ENCODE results near the gene RORB. TPM values are rescaled to one million over a fixed set of nuclear protein-coding genes. Genes with fewer than 3 reads are reported as not detected.

The RORB gene
- total and polyA plus RNA-seq, 2 donors (not counting 1 experiment from before 2014, with no cell fraction given) = 0.24 to 4.3 TPM

GRCh38 chr9:74556685-74557084 is 59.5 kb downstream of the RORB start:
- Histone ChIP-seq H3K4me3 (replicated peaks in 1 of 4; ENCODE audit: control extremely low read depth in 1 of 4, insufficient read depth in 1 of 4, low read depth in 3 of 4, low read length in 4 of 4) (no peak overlapping the region), H3K9me3 (ENCODE audit: control insufficient read depth, insufficient read depth, low read depth, low read length) (no peaks in the 10 kb centered on the region), H3K36me3 (ENCODE audit: control insufficient read depth, insufficient read depth, low read length) (no peaks in the 10 kb centered on the region), H2AFZ (ENCODE audit: low read length) (no peak overlapping the region), H3K4me1 (ENCODE audit: control insufficient read depth, extremely low read depth, insufficient read depth, low read length) (no peaks in the 10 kb centered on the region), H4K20me1 (ENCODE audit: control insufficient read depth, extremely low read depth, insufficient read depth, low read length) (no peaks in the 10 kb centered on the region), H3K79me2 (ENCODE audit: control insufficient read depth, insufficient read depth, low read length) (no peaks in the 10 kb centered on the region), H3K27ac (ENCODE audit: insufficient read depth, low read length) (no peak overlapping the region), H3K27me3 (ENCODE audit: control insufficient read depth, insufficient read depth, low read length) (no peaks in the 10 kb centered on the region), H3K4me2 (ENCODE audit: extremely low read depth, insufficient read depth, low read length) (no peak overlapping the region), H3K9ac (ENCODE audit: insufficient read depth, low read length) (no peak overlapping the region)
- DNase-seq (ENCODE audit: low read depth in 2 of 2) = peak in 1 of 2 donors; percentile 82
- no peak for TF ChIP-seq EZH2 (IDR thresholded peaks at IDR 0.05; ENCODE audit: low read length, missing control alignments)
- TF ChIP-seq, protein P1, sequence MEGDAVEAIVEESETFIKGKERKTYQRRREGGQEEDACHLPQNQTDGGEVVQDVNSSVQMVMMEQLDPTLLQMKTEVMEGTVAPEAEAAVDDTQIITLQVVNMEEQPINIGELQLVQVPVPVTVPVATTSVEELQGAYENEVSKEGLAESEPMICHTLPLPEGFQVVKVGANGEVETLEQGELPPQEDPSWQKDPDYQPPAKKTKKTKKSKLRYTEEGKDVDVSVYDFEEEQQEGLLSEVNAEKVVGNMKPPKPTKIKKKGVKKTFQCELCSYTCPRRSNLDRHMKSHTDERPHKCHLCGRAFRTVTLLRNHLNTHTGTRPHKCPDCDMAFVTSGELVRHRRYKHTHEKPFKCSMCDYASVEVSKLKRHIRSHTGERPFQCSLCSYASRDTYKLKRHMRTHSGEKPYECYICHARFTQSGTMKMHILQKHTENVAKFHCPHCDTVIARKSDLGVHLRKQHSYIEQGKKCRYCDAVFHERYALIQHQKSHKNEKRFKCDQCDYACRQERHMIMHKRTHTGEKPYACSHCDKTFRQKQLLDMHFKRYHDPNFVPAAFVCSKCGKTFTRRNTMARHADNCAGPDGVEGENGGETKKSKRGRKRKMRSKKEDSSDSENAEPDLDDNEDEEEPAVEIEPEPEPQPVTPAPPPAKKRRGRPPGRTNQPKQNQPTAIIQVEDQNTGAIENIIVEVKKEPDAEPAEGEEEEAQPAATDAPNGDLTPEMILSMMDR (conservative IDR thresholded peaks at IDR 0.05 in 1 of 2, IDR thresholded peaks at IDR 0.05 in 1 of 2; ENCODE audit: low read depth in 1 of 2, low read length in 2 of 2) = no peak

DNA sequence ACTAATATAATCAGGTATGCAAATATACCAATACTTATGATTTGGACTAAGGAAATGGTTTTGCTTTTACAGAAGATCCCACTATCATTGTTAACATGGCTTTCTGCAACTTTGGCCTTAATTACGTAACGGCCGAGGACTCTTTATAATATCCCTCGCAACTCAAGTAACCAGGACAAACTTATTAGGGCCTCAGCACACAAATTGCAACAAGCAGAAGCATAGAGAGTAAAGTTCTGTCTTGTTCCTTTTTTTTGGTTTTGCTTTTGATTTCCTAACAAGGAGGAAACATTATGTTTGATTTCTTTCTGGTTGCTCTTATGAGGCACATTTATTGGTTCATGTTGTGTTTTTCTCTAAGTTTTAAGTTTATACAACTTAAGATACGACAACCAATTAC is 60.4 kb downstream of the RORB start:
- no peak overlapping the region for H3K9ac ChIP-seq (ENCODE audit: insufficient read depth, low read length)
- H3K27me3 ChIP-seq (ENCODE audit: control insufficient read depth, insufficient read depth, low read length) = no peaks in the 10 kb centered on the region
- no peaks in the 10 kb centered on the region for H3K36me3 ChIP-seq (ENCODE audit: control insufficient read depth, insufficient read depth, low read length)
- H3K27ac ChIP-seq (ENCODE audit: insufficient read depth, low read length) = no peak overlapping the region
- H3K4me1 ChIP-seq (ENCODE audit: control insufficient read depth, extremely low read depth, insufficient read depth, low read length) = no peaks in the 10 kb centered on the region
- TF ChIP-seq EZH2 (IDR thresholded peaks at IDR 0.05; ENCODE audit: low read length, missing control alignments) = no peak
- TF ChIP-seq, protein P1 (conservative IDR thresholded peaks at IDR 0.05 in 1 of 2, IDR thresholded peaks at IDR 0.05 in 1 of 2; ENCODE audit: low read depth in 1 of 2, low read length in 2 of 2) = no peak
- H3K79me2 ChIP-seq (ENCODE audit: control insufficient read depth, insufficient read depth, low read length) = no peaks in the 10 kb centered on the region
- no peaks in the 10 kb centered on the region for H4K20me1 ChIP-seq (ENCODE audit: control insufficient read depth, extremely low read depth, insufficient read depth, low read length)
- no peaks in the 10 kb centered on the region for H3K9me3 ChIP-seq (ENCODE audit: control insufficient read depth, insufficient read depth, low read depth, low read length)
- no peak for DNase-seq (ENCODE audit: low read depth in 2 of 2)
- H2AFZ ChIP-seq (ENCODE audit: low read length) = no peak overlapping the region
- no peak overlapping the region for H3K4me3 ChIP-seq (replicated peaks in 1 of 4; ENCODE audit: control extremely low read depth in 1 of 4, insufficient read depth in 1 of 4, low read depth in 3 of 4, low read length in 4 of 4)
- no peak overlapping the region for H3K4me2 ChIP-seq (ENCODE audit: extremely low read depth, insufficient read depth, low read length)

- H3K9ac ChIP-seq (ENCODE audit: insufficient read depth, low read length) = no peak overlapping the region
- H4K20me1 ChIP-seq (ENCODE audit: control insufficient read depth, extremely low read depth, insufficient read depth, low read length) = no peaks in the 10 kb centered on the region
- no peaks in the 10 kb centered on the region for H3K4me1 ChIP-seq (ENCODE audit: control insufficient read depth, extremely low read depth, insufficient read depth, low read length)
- no peaks in the 10 kb centered on the region for H3K36me3 ChIP-seq (ENCODE audit: control insufficient read depth, insufficient read depth, low read length)
- no peak overlapping the region for H2AFZ ChIP-seq (ENCODE audit: low read length)
- H3K79me2 ChIP-seq (ENCODE audit: control insufficient read depth, insufficient read depth, low read length) = no peaks in the 10 kb centered on the region
- no peak for TF ChIP-seq EZH2 (IDR thresholded peaks at IDR 0.05; ENCODE audit: low read length, missing control alignments)
- TF ChIP-seq, protein P1 (conservative IDR thresholded peaks at IDR 0.05 in 1 of 2, IDR thresholded peaks at IDR 0.05 in 1 of 2; ENCODE audit: low read depth in 1 of 2, low read length in 2 of 2) = no peak
- H3K9me3 ChIP-seq (ENCODE audit: control insufficient read depth, insufficient read depth, low read depth, low read length) = no peaks in the 10 kb centered on the region
- no peak overlapping the region for H3K4me3 ChIP-seq (replicated peaks in 1 of 4; ENCODE audit: control extremely low read depth in 1 of 4, insufficient read depth in 1 of 4, low read depth in 3 of 4, low read length in 4 of 4)
- H3K27ac ChIP-seq (ENCODE audit: insufficient read depth, low read length) = no peak overlapping the region
- no peak overlapping the region for H3K4me2 ChIP-seq (ENCODE audit: extremely low read depth, insufficient read depth, low read length)
- no peak for DNase-seq (ENCODE audit: low read depth in 2 of 2)
- no peaks in the 10 kb centered on the region for H3K27me3 ChIP-seq (ENCODE audit: control insufficient read depth, insufficient read depth, low read length)
Observed at GRCh38 chr9:74562611-74563010, 65.5 kb downstream of the RORB start.
